ENCODE measurements around the gene NDUFB5.

The NDUFB5 gene

GRCh38 chr3:179562591-179563270 lies 41.9 kb upstream of the NDUFB5 start, which contains the start of gene ACTL6A (continued):
- TF ChIP-seq CTCF (tag by site-specific recombination; IDR thresholded peaks at IDR 0.05): no peak
- peak; percentile 88; the same call in 1 of the 2 replicates for TF ChIP-seq KLF9 (tag by site-specific recombination; IDR thresholded peaks at IDR 0.05; ENCODE audit: low read depth)
- 0 out of 2 replicates have a peak, but pooled peaks have one; percentile 15 for TF ChIP-seq ZFP69B (tag by site-specific recombination; IDR thresholded peaks at IDR 0.05)
- TF ChIP-seq ZNF624 (tag by site-specific recombination; IDR thresholded peaks at IDR 0.05): no peak
- TF ChIP-seq BCL11B (tag by site-specific recombination; IDR thresholded peaks at IDR 0.05; ENCODE audit: low read depth): peak; percentile 63; the same call in 1 of the 2 replicates
- no peak for TF ChIP-seq ZNF521 (tag by site-specific recombination; IDR thresholded peaks at IDR 0.05)
- TF ChIP-seq KLF16 (tag by site-specific recombination; IDR thresholded peaks at IDR 0.05): peak; percentile 83
- TF ChIP-seq ZNF18 (tag by site-specific recombination; IDR thresholded peaks at IDR 0.05): no peak
- TF ChIP-seq ZNF10 (tag by site-specific recombination; IDR thresholded peaks at IDR 0.05): no peak
- TF ChIP-seq ELK4 (IDR thresholded peaks at IDR 0.05; ENCODE audit: borderline replicate concordance, low read depth, low read length): no peak
- no peak for TF ChIP-seq ZNF133 (tag by site-specific recombination; IDR thresholded peaks at IDR 0.05)
- TF ChIP-seq ZNF16 (tag by site-specific recombination; IDR thresholded peaks at IDR 0.05; ENCODE audit: low read depth): no peak
- no peak; the same call in none of the 2 replicates for TF ChIP-seq ZNF341 (tag by site-specific recombination; IDR thresholded peaks at IDR 0.05; ENCODE audit: low read depth)
- TF ChIP-seq ZNF148 (tag by site-specific recombination; IDR thresholded peaks at IDR 0.05; ENCODE audit: borderline replicate concordance): no peak
- TF ChIP-seq ZNF335 (tag by site-specific recombination; conservative IDR thresholded peaks at IDR 0.05): peak; percentile 93
- TF ChIP-seq YY1 (tag by site-specific recombination; IDR thresholded peaks at IDR 0.05): no peak
- no peak for TF ChIP-seq ZNF211 (tag by site-specific recombination; IDR thresholded peaks at IDR 0.05; ENCODE audit: low read depth)
- TF ChIP-seq EGR2 (tag by site-specific recombination; IDR thresholded peaks at IDR 0.05; ENCODE audit: low read depth): peak; percentile 98
- peak; percentile 63; the same call in 1 of the 2 replicates for TF ChIP-seq ZEB2 (tag by site-specific recombination; IDR thresholded peaks at IDR 0.05)
- no peak for TF ChIP-seq SCRT1 (tag by site-specific recombination; IDR thresholded peaks at IDR 0.05; ENCODE audit: borderline replicate concordance)
- no peak for TF ChIP-seq TCF7L2 (IDR thresholded peaks at IDR 0.05; ENCODE audit: borderline replicate concordance, low read depth, low read length)
- no peak for TF ChIP-seq ZNF626 (tag by site-specific recombination; IDR thresholded peaks at IDR 0.05)
- TF ChIP-seq ZNF366 (tag by site-specific recombination; conservative IDR thresholded peaks at IDR 0.05): peak; percentile 95
- no peak for TF ChIP-seq ZBTB8A (tag by site-specific recombination; IDR thresholded peaks at IDR 0.05)
- no peak for TF ChIP-seq ZFP41 (tag by site-specific recombination; IDR thresholded peaks at IDR 0.05; ENCODE audit: borderline replicate concordance)
- no peak for TF ChIP-seq ZNF132 (tag by site-specific recombination; IDR thresholded peaks at IDR 0.05; ENCODE audit: borderline replicate concordance)
- TF ChIP-seq REST (tag by site-specific recombination; IDR thresholded peaks at IDR 0.05): no peak
- TF ChIP-seq ZNF169 (tag by site-specific recombination; IDR thresholded peaks at IDR 0.05): no peak
- TF ChIP-seq PBX3 (CRISPR knock-in tag; IDR thresholded peaks at IDR 0.05): no peak

Measured in HEK293 (cell line).